Keratinocyte (primary cell): Measurements from ENCODE around the gene LSM7. TPM values are rescaled to one million over a fixed set of nuclear protein-coding genes. Genes with fewer than 3 reads are reported as not detected.

Experiments
- DNase-seq: peaks from one replicate; pipeline ENCODE4 v3.0.0-alpha.2; 2011; ENCODE audit warnings: low read depth, missing footprints, low spot score
- FAIRE-seq: peaks from 2 replicates; lab custom pipeline; 2011; peaks lifted over from hg19 to GRCh38; lab: Jason Lieb, UNC
- H2AFZ ChIP-seq: 2 replicates; pipeline ENCODE4 v1.6.0; 2012; ENCODE audit warnings: low read length, control low read depth, inconsistent platforms; ENCODE audit not compliant: control insufficient read depth
- H3K27ac ChIP-seq: 2 replicates; pipeline ENCODE4 v1.5.1; 2011; ENCODE audit warnings: low read length; ENCODE audit not compliant: control insufficient read depth, insufficient read depth
- H3K27me3 ChIP-seq: 3 replicates; pipeline ENCODE4 v1.6.0; 2011; ENCODE audit warnings: low read length; ENCODE audit not compliant: control insufficient read depth, insufficient read depth; ENCODE audit errors: extremely low read depth
- H3K36me3 ChIP-seq, 2 experiments: 2 replicates in 1 of 2; 3 replicates in 1 of 2; pipeline ENCODE4 v1.5.1; 2011; ENCODE audit warnings: low read length in 2 of 2, mild to moderate bottlenecking in 1 of 2; ENCODE audit not compliant: control insufficient read depth in 2 of 2, insufficient read depth in 2 of 2; ENCODE audit errors: extremely low read depth in 1 of 2
- H3K4me1 ChIP-seq: 3 replicates; pipeline ENCODE4 v1.5.1; 2011; ENCODE audit warnings: low read length; ENCODE audit not compliant: control insufficient read depth, insufficient read depth; ENCODE audit errors: extremely low read depth
- H3K4me2 ChIP-seq: 3 replicates; pipeline ENCODE4 v1.6.0; 2011; ENCODE audit warnings: low read depth, low read length; ENCODE audit not compliant: control insufficient read depth, insufficient read depth; ENCODE audit errors: extremely low read depth
- H3K4me3 ChIP-seq, 3 experiments: fragments of 200-600 bp in 1 of 3; sonication (generic) in 1 of 3; 2 replicates in 2 of 3; 3 replicates in 1 of 3; pipeline ENCODE4 v1.5.1; 2011 to 2016; ENCODE audit warnings: low read length in 3 of 3, mild to moderate bottlenecking in 3 of 3, control low read depth in 2 of 3, inconsistent platforms in 1 of 3, low read depth in 1 of 3, mixed read lengths in 1 of 3, mixed run types in 1 of 3, moderate library complexity in 1 of 3; ENCODE audit not compliant: control insufficient read depth in 2 of 3, insufficient read depth in 2 of 3; ENCODE audit errors: extremely low read depth in 1 of 3
- H3K79me2 ChIP-seq: 2 replicates; pipeline ENCODE4 v1.6.0; 2012; ENCODE audit warnings: low read length; ENCODE audit not compliant: control insufficient read depth, insufficient read depth
- H3K9ac ChIP-seq: 3 replicates; pipeline ENCODE4 v1.6.0; 2011; ENCODE audit warnings: low read length; ENCODE audit not compliant: control insufficient read depth, insufficient read depth; ENCODE audit errors: extremely low read depth
- H3K9me1 ChIP-seq: 3 replicates; pipeline ENCODE4 v1.6.0; 2011; ENCODE audit warnings: low read length; ENCODE audit not compliant: control insufficient read depth, insufficient read depth; ENCODE audit errors: extremely low read depth
- H3K9me3 ChIP-seq: 2 replicates; pipeline ENCODE4 v1.5.1; 2012; ENCODE audit warnings: low read depth, low read length; ENCODE audit not compliant: control insufficient read depth
- H4K20me1 ChIP-seq: 3 replicates; pipeline ENCODE4 v1.6.0; 2011; ENCODE audit warnings: low read length; ENCODE audit not compliant: control insufficient read depth, insufficient read depth; ENCODE audit errors: extremely low read depth
- CTCF ChIP-seq, 3 experiments: IDR thresholded peaks in 1 of 3; conservative IDR thresholded peaks in 1 of 3; optimal IDR thresholded peaks in 1 of 3; 2 replicates in 2 of 3; 3 replicates in 1 of 3; pipeline versions ENCODE3 to v1.5.1; 2011; ENCODE audit warnings: low read length in 3 of 3, mild to moderate bottlenecking in 3 of 3, moderate library complexity in 2 of 3, control low read depth in 1 of 3, inconsistent platforms in 1 of 3; ENCODE audit not compliant: insufficient read depth in 2 of 3; ENCODE audit errors: extremely low read depth in 1 of 3
- EZH2 ChIP-seq: IDR thresholded peaks from one replicate; pipeline ENCODE4 v1.6.1; 2012; ENCODE audit warnings: inconsistent platforms, mild to moderate bottlenecking, low read length, moderate library complexity
- dilution Hi-C: fragments of 300-500 bp; cut with MboI; formaldehyde crosslinking; loops from one replicate; pipeline ENCODE4 v1.7.0; 2020; ENCODE audit warnings: low sequenced_read_pairs; ENCODE audit not compliant: extremely low pct_ligation_motif_present
- polyA plus RNA-seq, 5 experiments: library from polyadenylated mRNA; depleted of rRNA in 3 of 5; stranded (reverse) in 3 of 5; stranded (forward) in 1 of 5; unstranded in 1 of 5; fragments of >200 nt; gene quantifications; 1 replicate in 1 of 5; 2 replicates in 3 of 5; 3 replicates in 1 of 5; pipeline versions ENCODE4 v1.2.1 to v1.2.3, GENCODE V29; 2011 to 2012; ENCODE audit warnings: missing spikeins in 2 of 5, low read depth in 1 of 5, low replicate concordance in 1 of 5

The LSM7 gene
- polyA plus RNA-seq, 1 donor (not counting 4 experiments of a cell fraction or from before 2014, with no cell fraction given): 243 TPM

GRCh38 chr19:2338055-2338615 lies 9.7 kb upstream of the LSM7 start:
- no peaks in the 10 kb centered on the region for H3K27me3 ChIP-seq
- peaks cover 3% of the 10 kb centered on the region for H3K9me1 ChIP-seq
- H3K4me3 ChIP-seq: no peak overlapping the region
- DNase-seq (no peak), FAIRE-seq (no peak)
- peaks cover 5% of the 10 kb centered on the region for H4K20me1 ChIP-seq
- dilution Hi-C loops: no loop called here
- peaks cover 1 to 3% of the 10 kb centered on the region in 2 experiments for H3K36me3 ChIP-seq
- no peak for TF ChIP-seq CTCF (optimal IDR thresholded peaks at IDR 0.05 in 1 of 3, IDR thresholded peaks at IDR 0.05 in 1 of 3, conservative IDR thresholded peaks at IDR 0.05 in 1 of 3; ENCODE audit: extremely low read depth in 1 of 3, insufficient read depth in 2 of 3, low read length in 3 of 3)
- TF ChIP-seq EZH2: no peak
- H3K79me2 ChIP-seq: peaks cover 19% of the 10 kb centered on the region
- no peaks in the 10 kb centered on the region for H3K4me1 ChIP-seq
- no peak overlapping the region for H3K9ac ChIP-seq
- no peak overlapping the region for H3K4me2 ChIP-seq
- no peaks in the 10 kb centered on the region for H3K9me3 ChIP-seq
- no peak overlapping the region for H3K27ac ChIP-seq
- no peak overlapping the region for H2AFZ ChIP-seq

- Histone ChIP-seq H3K27ac (no peak overlapping the region), H3K36me3 (peaks cover 1 to 3% of the 10 kb centered on the region in 2 experiments), H3K4me1 (no peaks in the 10 kb centered on the region), H4K20me1 (peaks cover 5% of the 10 kb centered on the region), H3K27me3 (no peaks in the 10 kb centered on the region), H3K9ac (no peak overlapping the region), H3K4me2 (no peak overlapping the region), H3K4me3 (no peak overlapping the region), H2AFZ (no peak overlapping the region), H3K9me3 (no peaks in the 10 kb centered on the region), H3K9me1 (peaks cover 3% of the 10 kb centered on the region), H3K79me2 (peaks cover 23% of the 10 kb centered on the region)
- FAIRE-seq (no peak), DNase-seq (no peak)
- TF ChIP-seq CTCF (optimal IDR thresholded peaks at IDR 0.05 in 1 of 3, IDR thresholded peaks at IDR 0.05 in 1 of 3, conservative IDR thresholded peaks at IDR 0.05 in 1 of 3; ENCODE audit: extremely low read depth in 1 of 3, insufficient read depth in 2 of 3, low read length in 3 of 3) (no peak), EZH2 (no peak)
- dilution Hi-C loops: no loop called here
Observed at GRCh38 chr19:2337329-2337707, 8.9 kb upstream of the LSM7 start.
